Measurements from ENCODE around the gene ARHGEF2.

Gene ARHGEF2

DNA sequence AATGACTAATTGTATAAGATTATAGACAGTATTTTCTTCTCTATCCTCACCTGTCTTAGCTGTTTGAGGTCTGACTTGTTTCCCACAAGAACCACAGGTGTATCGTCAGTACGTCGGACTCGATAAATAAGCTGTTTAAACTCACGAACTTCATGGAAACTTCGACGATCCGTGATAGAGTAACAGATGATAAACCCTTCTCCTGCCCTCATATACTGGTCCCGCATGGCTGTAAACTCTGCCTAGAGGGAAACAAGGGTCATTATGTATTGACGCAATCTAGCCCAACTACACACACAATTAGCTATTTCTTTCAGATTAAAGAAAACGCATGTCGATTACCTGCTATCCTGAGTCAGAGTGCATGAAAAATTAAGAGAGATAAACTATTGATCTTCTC, 74.1 kb downstream of the ARHGEF2 start:
- H4K20me1 ChIP-seq (ENCODE audit: control insufficient read depth, insufficient read depth, low read depth, low read length) = no peaks in the 10 kb centered on the region
- peaks cover 68% of the 10 kb centered on the region for H3K36me3 ChIP-seq (ENCODE audit: control insufficient read depth, low read length)
- H3F3A ChIP-seq (ENCODE audit: control insufficient read depth, insufficient read depth) = 0 out of 2 replicates have a peak, but pooled peaks cover 3% of the 10 kb centered on the region
- no peaks in the 10 kb centered on the region for H3K4me1 ChIP-seq (ENCODE audit: control insufficient read depth, low read length)
- H3K4me3 ChIP-seq (ENCODE audit: low read length) = no peak overlapping the region
- no peaks in the 10 kb centered on the region for H3K9me2 ChIP-seq (replicated peaks; ENCODE audit: control insufficient read depth, low read length)
- no peaks in the 10 kb centered on the region for H3K27me3 ChIP-seq (ENCODE audit: control insufficient read depth, low read length)
- H3K9me3 ChIP-seq (ENCODE audit: control insufficient read depth, insufficient read depth, low read length) = no peaks in the 10 kb centered on the region
- H3K79me2 ChIP-seq (ENCODE audit: control insufficient read depth, low read length) = peaks cover under 1% of the 10 kb centered on the region
- H3K4me2 ChIP-seq (ENCODE audit: low read length) = no peak overlapping the region
- H3K27ac ChIP-seq (ENCODE audit: low read depth, low read length) = no peak overlapping the region
- TF ChIP-seq, protein P1, sequence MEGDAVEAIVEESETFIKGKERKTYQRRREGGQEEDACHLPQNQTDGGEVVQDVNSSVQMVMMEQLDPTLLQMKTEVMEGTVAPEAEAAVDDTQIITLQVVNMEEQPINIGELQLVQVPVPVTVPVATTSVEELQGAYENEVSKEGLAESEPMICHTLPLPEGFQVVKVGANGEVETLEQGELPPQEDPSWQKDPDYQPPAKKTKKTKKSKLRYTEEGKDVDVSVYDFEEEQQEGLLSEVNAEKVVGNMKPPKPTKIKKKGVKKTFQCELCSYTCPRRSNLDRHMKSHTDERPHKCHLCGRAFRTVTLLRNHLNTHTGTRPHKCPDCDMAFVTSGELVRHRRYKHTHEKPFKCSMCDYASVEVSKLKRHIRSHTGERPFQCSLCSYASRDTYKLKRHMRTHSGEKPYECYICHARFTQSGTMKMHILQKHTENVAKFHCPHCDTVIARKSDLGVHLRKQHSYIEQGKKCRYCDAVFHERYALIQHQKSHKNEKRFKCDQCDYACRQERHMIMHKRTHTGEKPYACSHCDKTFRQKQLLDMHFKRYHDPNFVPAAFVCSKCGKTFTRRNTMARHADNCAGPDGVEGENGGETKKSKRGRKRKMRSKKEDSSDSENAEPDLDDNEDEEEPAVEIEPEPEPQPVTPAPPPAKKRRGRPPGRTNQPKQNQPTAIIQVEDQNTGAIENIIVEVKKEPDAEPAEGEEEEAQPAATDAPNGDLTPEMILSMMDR (IDR thresholded peaks at IDR 0.05; ENCODE audit: low read depth, low read length, poor library complexity, severe bottlenecking) = no peak

- peaks cover 60% of the 10 kb centered on the region for H3K36me3 ChIP-seq (ENCODE audit: control insufficient read depth, low read length)
- H3K9me3 ChIP-seq (ENCODE audit: control insufficient read depth, insufficient read depth, low read length) = no peaks in the 10 kb centered on the region
- H3K27ac ChIP-seq (ENCODE audit: low read depth, low read length) = no peak overlapping the region
- no peak overlapping the region for H3K4me3 ChIP-seq (ENCODE audit: low read length)
- H3K9me2 ChIP-seq (replicated peaks; ENCODE audit: control insufficient read depth, low read length) = no peaks in the 10 kb centered on the region
- no peaks in the 10 kb centered on the region for H3F3A ChIP-seq (ENCODE audit: control insufficient read depth, insufficient read depth)
- peaks cover 4% of the 10 kb centered on the region for H3K4me1 ChIP-seq (ENCODE audit: control insufficient read depth, low read length)
- no peaks in the 10 kb centered on the region for H3K27me3 ChIP-seq (ENCODE audit: control insufficient read depth, low read length)
- TF ChIP-seq, protein P1 (IDR thresholded peaks at IDR 0.05; ENCODE audit: low read depth, low read length, poor library complexity, severe bottlenecking) = no peak
- no peaks in the 10 kb centered on the region for H3K79me2 ChIP-seq (ENCODE audit: control insufficient read depth, low read length)
- no peak overlapping the region for H3K4me2 ChIP-seq (ENCODE audit: low read length)
- H4K20me1 ChIP-seq (ENCODE audit: control insufficient read depth, insufficient read depth, low read depth, low read length) = 0 out of 2 replicates have a peak, but pooled peaks cover 2% of the 10 kb centered on the region
Measured at GRCh38 chr1:155900161-155900560, 78.2 kb downstream of the ARHGEF2 start.

DNA sequence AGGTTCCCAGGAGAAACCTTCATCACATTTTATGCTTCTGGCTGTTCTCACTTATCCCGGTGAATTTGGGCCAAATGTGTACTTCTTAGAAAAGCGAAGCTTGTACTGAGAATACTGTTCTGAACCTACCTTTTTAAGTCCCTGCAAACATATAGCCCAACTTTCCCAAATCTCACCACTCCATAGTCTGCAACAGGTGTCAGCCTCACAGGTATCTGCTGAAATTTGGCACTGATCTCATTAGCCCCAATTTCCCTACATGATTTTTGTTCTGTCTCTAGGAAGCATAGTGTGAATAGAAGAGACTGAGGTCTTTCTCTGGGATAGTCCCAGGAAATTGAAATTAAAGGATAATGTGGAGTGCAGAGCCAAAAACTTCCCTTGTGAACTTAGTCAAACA, 78.7 kb downstream of the ARHGEF2 start:
- no peaks in the 10 kb centered on the region for H3K27me3 ChIP-seq (ENCODE audit: control insufficient read depth, low read length)
- no peaks in the 10 kb centered on the region for H3K79me2 ChIP-seq (ENCODE audit: control insufficient read depth, low read length)
- no peaks in the 10 kb centered on the region for H3K9me2 ChIP-seq (replicated peaks; ENCODE audit: control insufficient read depth, low read length)
- TF ChIP-seq EZH2phosphoT487 (IDR thresholded peaks at IDR 0.05; ENCODE audit: borderline replicate concordance, low read length) = no peak
- TF ChIP-seq, protein P1 (IDR thresholded peaks at IDR 0.05; ENCODE audit: low read depth, low read length, poor library complexity, severe bottlenecking) = no peak
- H3F3A ChIP-seq (ENCODE audit: control insufficient read depth, insufficient read depth) = no peaks in the 10 kb centered on the region
- no peak overlapping the region for H3K4me2 ChIP-seq (ENCODE audit: low read length)
- peaks cover 4% of the 10 kb centered on the region for H3K4me1 ChIP-seq (ENCODE audit: control insufficient read depth, low read length)
- no peaks in the 10 kb centered on the region for H3K9me3 ChIP-seq (ENCODE audit: control insufficient read depth, insufficient read depth, low read length)
- 0 out of 2 replicates have a peak, but pooled peaks cover 2% of the 10 kb centered on the region for H4K20me1 ChIP-seq (ENCODE audit: control insufficient read depth, insufficient read depth, low read depth, low read length)
- no peak overlapping the region for H3K27ac ChIP-seq (ENCODE audit: low read depth, low read length)
- peaks cover 55% of the 10 kb centered on the region for H3K36me3 ChIP-seq (ENCODE audit: control insufficient read depth, low read length)
- no peak overlapping the region for H3K4me3 ChIP-seq (ENCODE audit: low read length)

GRCh38 chr1:155898888-155899287, 79.5 kb downstream of the ARHGEF2 start:
- H3K4me1 ChIP-seq (ENCODE audit: control insufficient read depth, low read length) = peaks cover 6% of the 10 kb centered on the region
- H3K27me3 ChIP-seq (ENCODE audit: control insufficient read depth, low read length) = no peaks in the 10 kb centered on the region
- H3K4me2 ChIP-seq (ENCODE audit: low read length) = no peak overlapping the region
- H3K27ac ChIP-seq (ENCODE audit: low read depth, low read length) = no peak overlapping the region
- H3K4me3 ChIP-seq (ENCODE audit: low read length) = no peak overlapping the region
- no peaks in the 10 kb centered on the region for H3K9me3 ChIP-seq (ENCODE audit: control insufficient read depth, insufficient read depth, low read length)
- no peaks in the 10 kb centered on the region for H3F3A ChIP-seq (ENCODE audit: control insufficient read depth, insufficient read depth)
- H3K79me2 ChIP-seq (ENCODE audit: control insufficient read depth, low read length) = no peaks in the 10 kb centered on the region
- H3K36me3 ChIP-seq (ENCODE audit: control insufficient read depth, low read length) = peaks cover 47% of the 10 kb centered on the region
- H4K20me1 ChIP-seq (ENCODE audit: control insufficient read depth, insufficient read depth, low read depth, low read length) = 0 out of 2 replicates have a peak, but pooled peaks cover 2% of the 10 kb centered on the region
- H3K9me2 ChIP-seq (replicated peaks; ENCODE audit: control insufficient read depth, low read length) = no peaks in the 10 kb centered on the region
- TF ChIP-seq EZH2phosphoT487 (IDR thresholded peaks at IDR 0.05; ENCODE audit: borderline replicate concordance, low read length) = no peak
- TF ChIP-seq, protein P1 (IDR thresholded peaks at IDR 0.05; ENCODE audit: low read depth, low read length, poor library complexity, severe bottlenecking) = no peak
